Kidney (tissue), 14 donors: Measurements from ENCODE around the gene GKN2. TPM values are rescaled to one million over a fixed set of nuclear protein-coding genes. Genes with fewer than 3 reads are reported as not detected.

Experiments
- DNase-seq, 5 donors: peaks; one replicate each; pipeline ENCODE4 v3.0.0-alpha.2; 2013 to 2020
- FAIRE-seq: peaks from 2 replicates; lab custom pipeline; 2012; peaks lifted over from hg19 to GRCh38; lab: Jason Lieb, UNC
- H3K27ac ChIP-seq, 2 donors: one replicate each; pipeline ENCODE4 v1.7.0; 2013; ENCODE audit warnings: low read depth in 2 of 2, low read length in 2 of 2, inconsistent platforms in 1 of 2
- H3K27me3 ChIP-seq: one replicate; pipeline ENCODE4 v1.7.1; 2013; ENCODE audit warnings: low read length, inconsistent platforms; ENCODE audit not compliant: control insufficient read depth, insufficient read depth
- H3K36me3 ChIP-seq, 3 donors: one replicate each; pipeline versions ENCODE4 v1.7.0 to v1.7.1; 2013; ENCODE audit warnings: low read length in 3 of 3, control low read depth in 1 of 3, inconsistent platforms in 1 of 3; ENCODE audit not compliant: insufficient read depth in 3 of 3, control insufficient read depth in 2 of 3
- H3K4me1 ChIP-seq, 3 donors: one replicate each; pipeline versions ENCODE4 v1.7.0 to v1.7.1; 2013; ENCODE audit warnings: low read length in 3 of 3, inconsistent platforms in 1 of 3, low read depth in 1 of 3; ENCODE audit not compliant: control insufficient read depth in 2 of 3, insufficient read depth in 2 of 3
- H3K4me3 ChIP-seq, 3 donors: one replicate each; pipeline versions ENCODE4 v1.7.0 to v1.8.1; 2013; ENCODE audit warnings: low read length in 3 of 3, control low read depth in 1 of 3, inconsistent platforms in 1 of 3
- H3K9ac ChIP-seq, 3 donors: one replicate each; pipeline versions ENCODE4 v1.7.0 to v1.7.1; 2013; ENCODE audit warnings: low read length in 3 of 3, control low read depth in 1 of 3, inconsistent platforms in 1 of 3
- H3K9me3 ChIP-seq, 3 donors: one replicate each; pipeline versions ENCODE4 v1.7.0 to v1.7.1; 2013; ENCODE audit warnings: low read length in 3 of 3, control low read depth in 1 of 3, inconsistent platforms in 1 of 3; ENCODE audit not compliant: control insufficient read depth in 2 of 3, insufficient read depth in 1 of 3
- CTCF ChIP-seq: IDR thresholded peaks from 3 replicates; pipeline ENCODE4 v1.5.1; 2012; ENCODE audit warnings: mild to moderate bottlenecking, moderate library complexity, borderline replicate concordance; ENCODE audit not compliant: insufficient read depth; ENCODE audit errors: extremely low read depth
- intact Hi-C: fragments of 100-400 bp; cut with DNase I; formaldehyde crosslinking; loops from one replicate; pipeline ENCODE4 v1.11.1; 2022
- polyA plus RNA-seq: library from polyadenylated mRNA; stranded (reverse); fragments of 350-450 nt; fragmentation: Illumina TruSeq; extraction: RNeasy Lipid Tissue Mini Kit (QIAGEN cat#74804); gene quantifications from one replicate; pipeline ENCODE4 v1.2.3, GENCODE V29; 2014; ENCODE audit warnings: low read depth, low replicate concordance; ENCODE audit not compliant: insufficient read depth
- total RNA-seq: library from RNA; stranded (reverse); fragmentation: NEBNext Ultra II Directional; extraction: Animal tissue kit (Norgen Biotek cat#: 25700); gene quantifications from one replicate; pipeline ENCODE4 v1.2.1, GENCODE V29; 2021
- donor health status: control.
- donor health status: control.
- donor health status: control.
- donor health status: control.
- donor health status: control.
- donor health status: DM: yes; HTN: yes; CAD: no.
- donor health status: Normal renal cell carcinoma (clear cell type).

GKN2 gene
- total and polyA plus RNA-seq, 2 donors from 2014 or later, result not detected

DNA sequence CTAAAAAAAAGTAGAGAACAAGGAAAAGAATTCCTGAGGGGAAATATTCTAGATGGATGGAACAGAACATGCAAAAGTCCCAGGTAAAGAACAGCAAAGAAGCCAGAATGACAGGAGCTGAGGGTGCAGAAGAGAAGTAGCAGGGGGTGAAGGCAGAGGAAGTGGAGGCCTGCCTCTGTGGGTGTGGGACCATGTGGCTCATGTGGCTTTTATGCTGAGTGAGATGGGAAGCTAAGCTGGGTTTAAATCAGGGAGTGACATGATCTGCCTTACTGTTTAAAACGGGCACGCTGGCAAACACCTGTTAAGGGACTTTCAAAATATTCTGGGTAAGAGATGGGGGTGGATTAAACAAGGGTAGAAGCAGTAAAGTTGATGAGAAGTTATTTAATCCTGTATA is 40.0 kb downstream of the GKN2 start:
- no peak for DNase-seq
- H3K9me3 ChIP-seq, result no peaks in the 10 kb centered on the region
- H3K9ac ChIP-seq, result no peak overlapping the region
- H3K36me3 ChIP-seq, result no peaks in the 10 kb centered on the region
- FAIRE-seq, result no peak
- intact Hi-C loops, result loop anchor here (10.0 kb wide), 1 partner anchor 168 kb away; no protein-coding TSS in a partner anchor
- no peak overlapping the region for H3K27ac ChIP-seq
- TF ChIP-seq CTCF, result no peak
- H3K4me3 ChIP-seq, result no peak overlapping the region
- peaks cover 0 to 3% (median 0%) of the 10 kb centered on the region in 3 donors for H3K4me1 ChIP-seq
- no peaks in the 10 kb centered on the region for H3K27me3 ChIP-seq

GRCh38 chr2:68912111-68912510 is 40.6 kb downstream of the GKN2 start:
- Histone ChIP-seq H3K27ac (no peak overlapping the region), H3K27me3 (no peaks in the 10 kb centered on the region), H3K9ac (no peak overlapping the region), H3K4me1 (peaks cover 0 to 3% (median 0%) of the 10 kb centered on the region in 3 donors), H3K9me3 (no peaks in the 10 kb centered on the region), H3K36me3 (no peaks in the 10 kb centered on the region), H3K4me3 (no peak overlapping the region)
- no peak for FAIRE-seq
- intact Hi-C loops, result loop anchor here (10.0 kb wide), 1 partner anchor 167 kb away; no protein-coding TSS in a partner anchor
- no peak for TF ChIP-seq CTCF
- DNase-seq, result no peak

DNA sequence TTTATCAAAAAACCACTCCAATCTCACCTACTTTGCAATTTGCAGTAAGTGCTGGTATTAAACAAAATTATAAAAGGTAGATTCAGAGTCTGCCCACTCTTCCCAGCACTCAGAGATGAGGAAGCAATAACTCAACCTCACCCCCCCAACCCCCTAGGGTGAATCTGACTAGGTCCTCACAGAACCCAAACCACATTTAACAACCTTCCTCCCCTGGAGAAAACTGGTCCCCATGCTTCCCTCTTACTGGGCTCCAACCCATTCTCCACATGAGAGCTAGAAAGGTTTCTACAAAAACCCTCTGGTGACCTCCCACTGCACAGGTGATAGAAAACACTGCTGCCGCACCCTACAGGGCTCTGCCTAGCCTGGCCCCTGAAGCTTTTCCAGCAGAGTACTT is 41.0 kb downstream of the GKN2 start:
- TF ChIP-seq CTCF, result no peak
- intact Hi-C loops, result loop anchor here (10.0 kb wide), 1 partner anchor 167 kb away; no protein-coding TSS in a partner anchor
- Histone ChIP-seq H3K27me3 (no peaks in the 10 kb centered on the region), H3K9ac (no peak overlapping the region), H3K36me3 (no peaks in the 10 kb centered on the region), H3K27ac (no peak overlapping the region), H3K4me3 (no peak overlapping the region), H3K4me1 (peaks cover 0 to 3% (median 0%) of the 10 kb centered on the region in 3 donors), H3K9me3 (no peaks in the 10 kb centered on the region)
- FAIRE-seq (no peak), DNase-seq (no peak)

DNA sequence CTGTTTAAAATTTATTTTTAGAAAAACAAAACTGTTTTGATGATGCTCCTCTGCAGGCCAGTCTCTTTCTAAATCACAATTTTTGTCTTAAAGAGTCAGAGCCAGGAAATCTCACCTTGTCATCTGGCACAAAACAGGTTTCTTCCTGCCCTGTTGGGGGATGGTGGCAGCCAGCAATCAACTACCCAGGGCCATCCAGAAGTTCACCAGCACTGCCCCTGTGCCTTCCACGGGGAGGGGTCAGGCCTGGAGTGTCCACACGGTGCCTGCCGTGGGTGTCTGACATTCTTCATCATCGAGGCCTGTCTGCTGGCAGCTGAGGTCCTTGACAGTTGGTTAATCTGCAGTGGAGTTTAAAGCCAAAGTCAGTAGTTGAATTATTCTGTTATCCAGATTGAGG is 41.4 kb downstream of the GKN2 start:
- Histone ChIP-seq H3K4me3 (no peak overlapping the region), H3K27me3 (no peaks in the 10 kb centered on the region), H3K27ac (no peak overlapping the region), H3K9me3 (no peaks in the 10 kb centered on the region), H3K4me1 (peaks cover 0 to 3% (median 0%) of the 10 kb centered on the region in 3 donors), H3K9ac (no peak overlapping the region), H3K36me3 (no peaks in the 10 kb centered on the region)
- intact Hi-C loops, result loop anchor here (10.0 kb wide), 1 partner anchor 166 kb away; no protein-coding TSS in a partner anchor
- no peak for FAIRE-seq
- DNase-seq, result no peak
- TF ChIP-seq CTCF, result no peak
